Epidermal melanocyte (primary cell): ENCODE results near the gene TSPEAR.
"Not testable (repeated sequence)": the region's sequence is repeated elsewhere in the genome, so short reads cannot be mapped to it uniquely, and the experiment has no call there.

ENCODE experiments used
- DNase-seq: peaks from one replicate; pipeline ENCODE4 v3.0.0; 2011; ENCODE audit warnings: low spot score; ENCODE audit not compliant: insufficient read length

The TSPEAR gene

DNA sequence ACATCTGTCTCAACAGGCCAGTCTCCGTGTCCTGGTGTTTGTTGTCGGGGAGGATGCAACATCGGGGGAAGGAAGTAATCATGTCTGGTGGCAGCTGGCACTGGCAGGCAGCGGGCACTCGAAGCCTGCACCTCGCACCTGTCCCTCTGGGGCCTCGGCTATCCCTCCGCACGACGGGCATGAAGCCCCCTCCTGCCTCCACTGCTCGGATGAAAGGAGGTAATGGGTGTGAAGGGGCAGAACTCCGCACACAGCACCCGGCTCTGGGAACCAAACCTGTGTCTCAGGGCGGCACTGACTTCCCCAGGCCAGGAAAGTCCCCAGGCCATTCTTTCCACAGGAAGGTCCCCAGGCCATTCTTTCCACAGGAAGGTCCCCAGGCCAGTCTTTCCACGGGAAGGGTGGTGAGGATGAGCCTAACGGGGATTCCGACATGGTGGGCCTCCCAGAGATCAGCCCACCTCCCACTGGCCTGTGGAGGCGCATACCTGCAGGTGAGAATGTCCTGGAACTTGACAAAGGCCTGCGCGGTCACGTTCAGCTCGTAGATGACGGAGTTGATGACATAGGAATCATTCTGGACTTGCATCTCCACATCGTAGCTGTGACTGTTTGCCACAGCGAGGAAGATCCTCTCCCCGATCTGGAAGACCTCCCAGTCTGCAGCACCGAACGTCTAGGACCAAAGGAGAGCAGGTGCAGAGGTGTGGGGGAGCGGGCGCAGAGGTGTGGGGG, 202.5 kb downstream of the TSPEAR start:
- DNase-seq: no peak

DNA sequence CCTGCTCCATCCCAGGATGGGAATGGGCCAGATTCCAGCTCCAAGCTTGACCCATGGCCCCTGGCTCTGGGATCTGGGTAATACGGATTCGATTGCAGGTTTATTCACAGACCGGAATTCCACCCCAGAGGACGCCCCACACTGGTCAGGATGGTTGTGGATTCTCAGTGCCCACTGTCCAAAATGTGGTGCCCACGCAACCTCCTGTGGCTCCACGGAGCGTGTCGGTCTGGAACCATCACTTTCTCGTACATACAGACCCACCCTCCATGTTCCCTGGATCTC, 203.0 kb downstream of the TSPEAR start:
- DNase-seq: no peak

DNA sequence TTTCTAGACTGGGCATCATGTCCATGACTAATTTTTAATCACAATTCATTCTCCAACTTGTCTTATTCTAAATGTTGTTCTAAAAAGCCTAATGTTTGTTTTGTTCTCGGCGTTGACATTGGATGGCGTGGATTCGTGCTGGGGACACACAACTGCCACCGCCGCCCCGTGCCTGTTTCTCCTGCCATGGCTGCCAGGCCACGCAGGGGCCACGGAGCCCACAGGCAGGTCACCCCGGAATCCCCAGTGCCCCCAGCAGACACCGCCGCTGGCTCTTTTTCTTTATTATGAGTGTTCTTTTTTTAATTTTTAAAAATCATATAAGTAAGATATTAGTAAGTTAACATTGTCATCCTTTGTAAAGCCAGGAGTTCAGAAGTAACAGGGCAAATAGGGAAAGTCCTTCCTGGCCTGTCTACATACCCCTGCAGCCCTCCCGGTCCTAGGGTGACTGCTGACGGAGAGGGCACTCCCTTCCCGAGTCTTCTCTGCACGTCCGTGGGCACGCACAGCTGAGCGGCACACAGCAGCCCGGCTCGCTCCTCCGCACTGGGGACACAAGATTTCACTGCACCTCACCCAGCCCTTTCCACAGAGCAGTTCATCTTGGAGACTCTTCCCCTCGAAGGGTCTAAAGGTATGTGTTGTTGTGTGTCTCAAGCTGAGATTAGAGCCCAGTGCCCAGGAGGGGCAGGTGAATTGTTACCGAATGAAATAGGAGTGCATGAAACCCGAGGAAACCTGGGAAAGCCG, 203.5 kb downstream of the TSPEAR start:
- no peak for DNase-seq

DNA sequence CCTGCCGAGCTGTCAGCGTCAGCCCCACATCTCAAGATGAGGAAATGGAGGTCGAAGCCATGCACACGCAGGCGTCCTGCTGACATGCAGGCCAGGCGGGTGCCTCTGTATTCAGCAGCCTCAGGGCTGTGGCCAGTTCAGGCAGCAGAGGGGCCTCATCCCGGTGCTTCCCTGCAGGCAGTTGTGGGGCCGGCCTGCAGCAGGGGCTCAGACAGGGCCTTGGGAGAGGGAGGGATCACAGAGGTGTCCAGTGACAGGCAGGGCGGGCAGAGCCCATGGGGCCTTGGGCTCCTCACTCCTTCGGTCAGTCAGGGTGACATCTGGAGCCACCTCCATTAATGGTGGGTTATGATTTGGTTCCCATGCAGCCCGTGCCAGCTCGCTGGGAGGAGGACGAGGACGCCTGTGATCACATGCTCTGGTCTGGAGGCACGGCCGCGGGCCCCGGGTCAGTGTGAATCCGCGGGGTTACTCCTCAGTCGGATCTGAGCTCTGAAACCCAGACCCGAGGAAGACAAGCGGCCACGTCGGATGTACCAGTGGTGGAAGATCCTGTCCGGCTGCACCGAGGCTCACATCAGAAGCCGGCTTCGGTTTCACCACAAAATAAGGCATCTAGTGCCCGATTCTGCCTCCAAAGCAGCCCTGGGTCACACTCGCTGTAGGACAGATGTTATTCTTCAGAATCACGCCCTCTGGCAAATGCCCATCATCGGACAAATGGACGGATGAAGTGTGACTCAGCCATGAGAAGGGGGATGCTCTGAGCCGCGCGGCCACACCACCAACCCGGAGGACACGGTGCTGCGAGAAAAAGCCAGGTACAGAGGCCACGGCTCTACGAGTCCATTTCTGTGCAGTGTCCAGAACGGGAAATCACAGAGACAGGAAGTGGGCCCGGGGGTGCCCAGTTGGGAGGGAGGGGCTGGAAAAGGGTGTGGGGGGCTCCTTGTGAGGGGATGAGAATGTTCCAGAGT, 204.8 kb downstream of the TSPEAR start:
- no peak for DNase-seq

DNA sequence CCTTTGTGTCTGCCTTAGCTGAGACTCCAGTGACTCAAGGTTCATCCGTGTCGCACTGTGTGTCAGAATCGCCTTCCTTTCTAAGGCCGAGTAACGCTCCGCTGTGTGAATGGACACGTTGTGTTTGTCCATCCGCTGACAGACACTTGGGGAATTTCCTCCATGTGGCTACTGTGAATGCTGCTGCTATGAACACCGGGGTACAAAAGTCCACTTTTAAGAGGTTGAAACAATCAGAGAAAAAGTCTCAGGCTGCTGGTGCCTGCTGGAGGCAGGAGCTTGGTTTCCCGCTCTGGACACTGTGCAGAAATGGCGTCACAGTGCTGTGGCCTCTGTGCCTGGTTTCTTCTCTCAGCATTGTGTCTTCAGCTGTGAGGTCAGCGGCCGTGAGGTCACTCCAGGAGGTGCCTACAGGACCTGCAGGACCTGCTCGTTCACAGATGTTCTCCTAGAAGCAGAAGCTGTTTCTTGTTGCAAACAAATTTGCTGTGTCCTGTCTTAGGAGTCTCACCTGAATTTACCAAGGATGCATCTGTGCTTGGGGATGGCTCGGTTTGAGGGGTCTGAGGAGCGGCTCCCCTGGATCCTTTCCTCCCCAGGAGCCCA, 205.6 kb downstream of the TSPEAR start:
- DNase-seq: no peak

DNA sequence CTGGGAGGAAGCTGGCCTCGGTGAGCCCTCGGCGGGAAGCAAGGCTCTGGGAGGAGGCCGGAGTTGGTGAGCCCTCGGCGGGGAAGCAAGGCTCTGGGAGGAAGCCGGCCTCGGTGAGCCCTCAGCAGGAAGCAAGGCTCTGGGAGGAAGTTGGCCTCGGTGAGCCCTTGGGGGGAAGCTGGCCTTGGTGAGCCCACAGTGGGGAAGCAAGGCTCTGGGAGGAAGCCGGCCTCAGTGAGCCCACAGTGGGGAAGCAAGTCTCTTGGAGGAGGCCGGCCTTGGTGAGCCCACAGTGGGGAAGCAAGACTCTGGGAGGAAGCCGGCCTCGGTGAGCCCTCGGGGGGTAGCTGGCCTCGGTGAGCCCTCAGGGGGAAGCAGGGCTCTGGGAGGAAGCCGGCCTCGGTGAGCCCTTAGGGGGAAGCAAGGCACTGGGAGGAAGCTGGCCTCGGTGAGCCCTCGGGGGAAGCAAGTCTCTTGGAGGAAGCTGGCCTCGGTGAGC, 207.4 kb downstream of the TSPEAR start:
- no peak for DNase-seq

DNA sequence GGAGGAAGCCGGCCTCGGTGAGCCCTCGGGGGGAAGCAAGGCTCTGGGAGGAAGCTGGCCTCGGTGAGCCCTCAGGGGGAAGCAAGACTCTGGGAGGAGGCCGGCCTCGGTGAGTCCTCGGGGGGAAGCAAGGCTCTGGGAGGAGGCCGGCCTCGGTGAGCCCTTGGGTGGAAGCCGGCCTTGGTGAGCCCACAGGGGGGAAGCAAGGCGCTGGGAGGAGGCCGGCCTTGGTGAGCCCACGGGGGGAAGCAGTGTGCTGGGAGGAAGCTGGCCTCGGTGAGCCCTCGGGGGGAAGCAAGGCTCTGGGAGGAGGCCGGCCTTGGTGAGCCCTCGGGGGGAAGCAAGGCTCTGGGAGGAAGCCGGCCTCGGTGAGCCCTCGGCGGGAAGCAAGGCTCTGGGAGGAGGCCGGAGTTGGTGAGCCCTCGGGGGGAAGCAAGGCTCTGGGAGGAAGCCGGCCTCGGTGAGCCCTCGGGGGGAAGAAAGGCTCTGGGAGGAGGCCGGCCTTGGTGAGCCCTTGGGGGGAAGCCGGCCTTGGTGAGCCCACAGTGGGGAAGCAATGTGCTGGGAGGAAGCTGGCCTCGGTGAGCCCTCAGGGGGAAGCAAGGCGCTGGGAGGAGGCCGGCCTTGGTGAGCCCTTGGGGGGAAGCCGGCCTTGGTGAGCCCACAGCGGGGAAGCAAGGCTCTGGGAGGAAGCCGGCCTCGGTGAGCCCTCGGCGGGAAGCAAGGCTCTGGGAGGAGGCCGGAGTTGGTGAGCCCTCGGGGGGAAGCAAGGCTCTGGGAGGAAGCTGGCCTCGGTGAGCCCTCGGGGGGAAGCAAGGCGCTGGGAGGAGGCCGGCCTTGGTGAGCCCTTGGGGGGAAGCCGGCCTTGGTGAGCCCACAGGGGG, 208.1 kb downstream of the TSPEAR start:
- not testable (repeated sequence) for DNase-seq

DNA sequence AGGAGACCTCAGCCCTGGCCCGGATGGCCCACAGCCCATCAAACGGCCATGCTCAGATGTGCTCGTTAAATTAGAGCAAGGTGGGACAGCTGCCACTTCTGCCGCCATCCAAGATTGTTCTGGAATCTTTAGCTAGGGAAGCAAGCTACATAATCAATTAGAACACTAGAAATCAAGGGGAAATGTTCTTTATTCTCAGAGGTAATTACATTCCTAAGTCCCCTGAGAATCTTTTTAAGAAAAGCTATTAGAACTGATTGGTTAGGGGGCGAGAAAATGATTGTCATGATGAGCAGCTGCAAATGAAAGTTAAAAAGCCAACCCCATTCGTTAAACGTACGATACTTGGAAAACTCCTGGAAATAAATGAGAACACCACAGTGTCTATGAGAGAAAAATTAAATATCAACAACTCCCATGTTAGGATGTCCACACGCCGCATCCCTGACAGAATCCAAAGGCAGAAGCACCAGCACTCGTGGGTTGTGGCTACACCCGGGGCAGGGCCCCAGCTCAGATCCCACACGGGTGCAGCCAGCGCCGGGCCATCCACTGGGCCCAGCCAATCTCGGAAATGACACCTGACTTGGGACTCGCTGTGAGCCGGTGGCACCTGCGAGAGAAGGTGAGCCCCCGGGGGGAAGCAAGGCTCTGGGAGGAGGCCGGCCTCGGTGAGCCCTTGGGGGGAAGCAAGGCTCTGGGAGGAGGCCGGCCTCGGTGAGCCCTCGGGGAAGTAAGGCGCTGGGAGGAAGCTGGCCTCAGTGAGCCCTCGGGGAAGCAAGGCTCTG, 209.0 kb downstream of the TSPEAR start:
- no peak for DNase-seq

DNA sequence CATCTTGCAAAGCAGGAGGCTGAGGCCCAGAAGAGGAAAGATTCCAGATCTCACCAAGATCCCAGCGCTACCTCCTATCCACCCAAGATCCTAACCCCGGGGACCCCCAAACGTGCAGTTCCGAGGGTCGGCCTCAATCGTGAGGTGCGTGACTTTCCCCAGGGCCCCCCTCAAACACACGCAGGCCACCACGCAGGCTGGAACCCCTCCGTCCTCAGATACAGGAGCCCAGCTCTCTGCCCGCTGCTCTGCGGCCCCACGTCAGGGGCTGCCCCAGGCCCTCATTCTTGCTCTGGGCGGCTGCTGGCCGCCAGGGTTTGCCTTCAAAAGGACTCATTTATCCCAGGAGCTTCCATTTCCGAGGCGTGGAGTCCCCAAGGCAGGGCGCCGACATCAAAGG, 211.3 kb downstream of the TSPEAR start:
- DNase-seq: no peak

DNA sequence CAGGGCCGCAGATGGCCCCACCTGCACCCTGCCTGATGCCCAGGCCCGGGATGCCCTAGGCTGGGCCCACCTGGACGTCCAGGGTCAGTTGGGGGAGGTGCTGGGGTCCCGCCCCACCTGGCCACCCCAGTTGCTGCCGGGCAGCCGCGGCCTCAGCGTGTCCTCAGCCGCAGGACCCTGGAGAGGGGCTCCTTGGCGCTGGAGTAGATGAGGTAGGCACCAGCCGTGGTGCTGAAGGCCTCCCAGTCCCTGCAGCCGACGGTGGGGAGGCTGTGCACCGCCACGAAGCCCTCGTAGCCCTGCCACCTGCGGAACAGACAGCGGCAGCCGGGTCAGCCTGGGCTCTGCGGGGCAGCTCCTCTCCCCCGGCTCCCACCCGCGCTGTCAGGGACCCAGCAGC, 211.7 kb downstream of the TSPEAR start:
- DNase-seq: no peak

DNA sequence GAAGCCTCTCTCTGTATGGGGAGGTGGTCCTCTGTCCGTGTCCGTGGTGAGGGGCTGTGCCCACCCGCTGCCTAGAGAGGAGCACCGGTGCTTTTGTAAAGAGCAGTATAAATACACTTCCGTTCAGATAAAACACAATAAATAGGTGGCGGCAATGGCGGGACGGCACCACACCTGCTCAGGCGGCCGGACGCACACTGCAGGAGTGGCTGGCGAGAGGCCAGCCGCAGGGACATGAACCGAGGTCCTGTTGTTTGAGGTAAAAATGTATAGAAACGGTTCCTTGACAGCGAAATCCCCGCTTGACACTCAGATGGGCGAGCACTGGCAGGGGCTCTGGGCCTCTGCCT, 212.2 kb downstream of the TSPEAR start:
- no peak for DNase-seq

DNA sequence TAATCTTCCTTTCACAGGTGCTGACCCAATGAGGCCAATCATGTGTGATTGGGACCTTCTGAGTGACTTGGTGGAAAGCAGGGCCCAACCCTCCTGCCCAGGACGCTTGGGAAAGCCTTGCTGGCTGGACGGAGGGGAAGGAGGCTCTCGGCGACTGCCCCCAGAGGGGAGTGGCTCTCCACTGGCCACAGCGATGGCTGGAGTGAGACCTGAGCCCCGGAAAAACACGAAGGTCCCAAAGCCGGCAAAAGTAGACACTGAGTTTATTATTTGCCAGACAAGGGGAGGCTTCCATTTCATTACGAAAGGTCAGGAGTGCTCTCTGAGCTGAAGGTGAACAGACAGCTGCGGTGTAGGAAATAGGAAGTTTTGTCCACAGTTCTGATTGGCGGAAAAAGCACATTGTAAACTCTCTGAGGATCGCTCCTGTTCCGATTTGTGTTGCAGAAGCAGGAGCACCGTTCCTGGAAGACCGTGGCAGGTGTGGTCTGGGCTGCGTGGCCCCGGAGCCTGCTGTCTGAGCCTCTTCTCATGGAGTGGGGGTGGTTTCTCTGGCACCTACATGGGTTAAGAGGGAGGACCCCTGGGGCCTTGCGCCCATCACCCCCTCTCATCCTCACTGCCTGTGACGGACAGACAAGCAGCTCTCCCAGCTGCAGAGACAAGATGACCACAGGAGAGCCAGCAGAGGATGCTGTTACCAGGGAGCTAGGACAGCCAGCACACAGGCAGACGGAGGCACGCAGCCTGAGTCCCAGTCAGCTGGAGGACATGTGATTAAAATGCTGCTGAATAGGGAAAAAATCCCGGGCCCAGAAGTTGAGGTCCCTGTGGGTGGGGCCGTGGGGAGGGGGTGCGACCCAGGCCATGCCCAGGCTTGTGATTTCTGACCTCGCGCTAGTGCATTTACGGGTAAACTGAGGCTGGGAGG, 212.8 kb downstream of the TSPEAR start:
- DNase-seq: no peak

DNA sequence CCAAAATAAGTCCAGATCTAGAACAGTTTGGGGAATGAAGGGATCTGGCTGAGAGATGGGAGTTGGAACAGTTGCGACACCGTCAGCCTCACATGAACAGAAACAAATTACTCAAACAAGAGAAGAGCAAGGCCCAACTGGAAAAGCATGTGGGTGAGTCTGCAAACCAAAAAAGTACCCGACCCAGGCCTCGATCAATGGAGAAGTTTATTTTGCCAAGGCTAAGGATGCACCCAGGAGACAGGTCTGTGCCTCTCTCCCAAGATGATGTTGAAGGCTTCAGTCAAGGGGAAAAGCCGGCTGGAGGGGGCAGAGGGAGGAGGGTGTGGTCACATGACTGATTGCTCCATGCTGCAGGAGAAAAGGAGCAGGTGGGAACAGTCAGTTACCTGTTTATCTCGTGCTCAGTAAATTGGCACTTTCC, 213.7 kb downstream of the TSPEAR start:
- DNase-seq: no peak

DNA sequence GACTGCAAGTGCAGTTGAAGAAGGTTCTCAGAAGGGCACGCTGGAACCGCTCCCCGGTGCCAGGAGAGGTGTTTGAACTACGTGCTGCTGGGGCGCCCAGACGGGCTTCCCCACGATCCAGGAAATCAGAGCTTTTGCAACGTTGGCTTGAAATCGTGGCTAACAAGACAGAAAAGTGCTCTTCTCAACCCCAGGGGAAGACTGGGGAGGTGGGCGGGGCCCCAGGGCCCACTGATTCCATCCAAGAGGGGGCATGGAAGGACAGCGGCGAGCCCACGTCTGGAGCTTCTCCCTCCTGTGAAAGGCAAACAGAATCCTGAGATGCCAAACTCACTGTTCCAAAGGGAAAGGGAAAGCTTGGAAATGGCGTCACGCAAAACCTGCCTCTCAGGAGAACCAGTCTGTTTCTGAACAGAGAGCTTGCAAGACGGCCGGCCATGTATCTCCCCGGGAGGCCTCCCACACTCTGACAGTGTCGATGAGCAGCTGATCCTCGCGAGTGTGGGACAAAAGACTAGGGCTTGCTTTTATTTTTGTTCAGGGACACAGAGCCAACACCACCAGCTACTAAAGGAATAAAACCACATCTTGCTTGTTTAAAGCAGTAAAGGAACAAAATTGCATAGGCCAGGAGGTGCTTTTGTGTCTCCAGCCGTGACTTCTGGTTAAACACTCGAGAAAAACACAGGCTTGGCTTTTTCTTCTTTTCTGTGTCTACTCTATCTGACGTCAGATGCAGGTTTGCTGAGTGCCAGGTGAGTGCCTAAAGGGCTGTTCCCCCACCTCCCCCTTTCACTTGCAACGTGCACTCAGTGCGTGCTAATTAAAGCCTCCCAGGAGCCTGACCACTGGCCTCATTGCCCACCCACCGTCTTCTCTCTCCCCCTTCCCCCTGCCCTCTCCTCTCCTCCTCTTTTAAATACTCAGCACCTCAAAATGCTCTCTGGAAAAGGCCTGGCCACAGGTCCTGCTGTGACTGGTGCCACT, 214.5 kb downstream of the TSPEAR start:
- no peak for DNase-seq

DNA sequence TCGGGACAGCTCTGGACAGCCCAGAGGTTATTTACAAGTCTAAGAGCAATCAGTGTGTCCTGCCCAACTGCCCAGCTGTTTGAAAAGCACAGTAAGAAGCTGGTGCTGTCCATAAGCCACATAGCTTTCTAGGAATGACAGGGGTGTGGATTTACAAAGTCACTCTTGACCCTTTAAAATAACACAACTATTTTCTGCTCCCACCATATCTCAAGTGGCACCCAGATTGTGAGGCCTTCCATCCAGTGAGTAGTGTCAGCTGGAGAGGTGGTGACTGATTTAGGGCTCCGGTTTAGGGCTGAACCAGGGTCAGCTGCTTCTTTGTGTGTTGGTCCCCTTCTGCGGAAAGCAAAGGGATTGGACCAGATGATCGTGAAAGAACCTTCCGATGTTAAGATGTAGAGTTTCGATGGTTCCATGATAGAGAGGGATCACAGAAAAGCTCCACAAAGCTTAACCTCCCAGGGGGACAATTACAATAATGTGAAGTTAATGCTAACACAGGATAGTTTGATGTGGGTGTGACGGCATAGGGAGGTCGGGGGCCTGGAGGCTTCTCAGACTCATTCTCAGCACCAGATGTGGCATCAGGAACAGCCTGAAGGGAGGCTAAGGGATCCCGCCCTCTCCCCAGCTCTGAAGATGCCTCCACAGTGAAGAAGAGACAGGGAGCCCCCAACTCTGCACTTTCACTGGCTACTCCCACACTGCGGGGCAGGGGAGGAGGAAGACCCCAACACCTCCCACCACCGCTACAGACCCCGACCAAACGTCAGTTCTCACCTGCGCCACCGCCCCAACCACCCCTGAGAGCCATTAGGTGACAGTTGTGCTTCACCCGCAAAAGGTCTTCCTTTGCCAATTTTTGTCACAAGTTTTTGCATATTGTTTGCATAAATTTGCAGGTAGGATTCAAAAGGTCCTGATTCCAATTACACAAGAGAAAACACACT, 215.5 kb downstream of the TSPEAR start:
- no peak for DNase-seq

DNA sequence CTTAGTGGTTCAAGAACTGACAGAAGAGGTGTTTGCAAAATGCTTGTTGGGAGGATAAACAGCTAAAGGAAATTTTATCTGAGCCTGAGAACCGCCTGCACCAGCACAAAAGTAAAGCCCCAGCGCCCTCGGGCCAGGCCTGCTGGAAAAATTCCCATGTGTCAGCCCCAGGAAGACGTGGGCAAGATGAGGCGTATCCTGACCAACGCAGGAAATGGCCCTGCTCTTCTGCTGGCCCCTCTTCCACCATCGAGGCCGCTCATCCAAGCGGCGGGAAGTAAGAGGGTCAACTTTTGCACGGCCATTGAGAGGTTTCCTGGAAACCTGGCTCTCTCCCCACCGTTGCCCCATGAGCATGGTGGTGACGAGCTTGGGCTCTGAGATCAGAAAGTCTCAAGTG, 216.4 kb downstream of the TSPEAR start:
- no peak for DNase-seq
